Endothelial cell of umbilical vein (primary cell): ENCODE measurements around the gene ABCG2. TPM values are rescaled to one million over a fixed set of nuclear protein-coding genes. Genes with fewer than 3 reads are reported as not detected.
"Not testable (repeated sequence)": the region's sequence is repeated elsewhere in the genome, so short reads cannot be mapped to it uniquely, and the experiment has no call there.

Source experiments
- BruUV-seq: library from RNA; stranded (reverse); fragments of 400-500 nt; replicated peaks from 2 replicates; lab custom pipeline; 2021; lab: Mats Ljungman, UMichigan
- CTCF ChIA-PET: fragments of 300-600, 350-600 bp; sonication (Branson Sonifier 250); formaldehyde crosslinking; loops from one replicate; lab custom pipeline; 2021; ENCODE audit warnings: antibody characterized with exemption, inconsistent platforms; lab: Charles Lee
- POLR2A ChIA-PET: fragments of 300-600, 350-600 bp; sonication (Branson Sonifier 250); formaldehyde crosslinking; loops from one replicate; lab custom pipeline; 2021; ENCODE audit warnings: antibody characterized with exemption, inconsistent platforms; lab: Charles Lee
- DNase-seq: peaks from one replicate; pipeline ENCODE4 v3.0.0-alpha.2; 2011; ENCODE audit warnings: low read depth, low spot score
- FAIRE-seq: peaks from 2 replicates; lab custom pipeline; 2011; peaks lifted over from hg19 to GRCh38; lab: Jason Lieb, UNC
- H2AFZ ChIP-seq: 2 replicates; pipeline ENCODE4 v1.6.0; 2012; ENCODE audit warnings: low read depth, low read length, control low read depth, inconsistent platforms
- H3K27ac ChIP-seq: 2 replicates; pipeline ENCODE4 v1.5.1; 2011; ENCODE audit warnings: low read depth, mild to moderate bottlenecking, control low read depth, low read length, moderate library complexity; ENCODE audit not compliant: insufficient read depth
- H3K27me3 ChIP-seq, 2 experiments: 2 replicates each; pipeline versions ENCODE4 v1.6.0 to v1.6.1; 2011; ENCODE audit warnings: low read length in 2 of 2, mixed read lengths in 1 of 2; ENCODE audit not compliant: control insufficient read depth in 2 of 2, insufficient read depth in 2 of 2
- H3K36me3 ChIP-seq, 2 experiments: 2 replicates in 1 of 2; 3 replicates in 1 of 2; pipeline ENCODE4 v1.5.1; 2011; ENCODE audit warnings: low read length in 2 of 2, mild to moderate bottlenecking in 1 of 2, moderate library complexity in 1 of 2; ENCODE audit not compliant: control insufficient read depth in 2 of 2, insufficient read depth in 2 of 2; ENCODE audit errors: extremely low read depth in 1 of 2
- H3K4me1 ChIP-seq: 3 replicates; pipeline ENCODE4 v1.5.1; 2011; ENCODE audit warnings: mild to moderate bottlenecking, low read length; ENCODE audit not compliant: control insufficient read depth, insufficient read depth; ENCODE audit errors: extremely low read depth
- H3K4me2 ChIP-seq: 2 replicates; pipeline ENCODE4 v1.6.1; 2011; ENCODE audit warnings: low read length, control low read depth, mixed read lengths; ENCODE audit not compliant: insufficient read depth
- H3K4me3 ChIP-seq, 3 experiments: fragments of 200-600 bp in 1 of 3; sonication (generic), shearing (Covaris generic) in 1 of 3; replicated peaks in 1 of 3; 2 replicates each; pipeline ENCODE4 v1.5.1; 2011 to 2016; ENCODE audit warnings: control low read depth in 3 of 3, low read length in 3 of 3, mild to moderate bottlenecking in 2 of 3, inconsistent platforms in 1 of 3, low read depth in 1 of 3, moderate library complexity in 1 of 3; ENCODE audit not compliant: insufficient read depth in 1 of 3
- H3K79me2 ChIP-seq: 2 replicates; pipeline ENCODE4 v1.6.0; 2012; ENCODE audit warnings: low read length, inconsistent platforms; ENCODE audit not compliant: control insufficient read depth, insufficient read depth
- H3K9ac ChIP-seq: replicated peaks from 2 replicates; pipeline ENCODE3; 2011; ENCODE audit warnings: low read length, control low read depth; ENCODE audit not compliant: insufficient read depth; ENCODE audit errors: extremely low read depth
- H3K9me1 ChIP-seq: replicated peaks from 3 replicates; pipeline ENCODE4 v1.6.0; 2011; ENCODE audit warnings: mild to moderate bottlenecking, low read length; ENCODE audit not compliant: control insufficient read depth, insufficient read depth; ENCODE audit errors: extremely low read depth
- H3K9me3 ChIP-seq: replicated peaks from 2 replicates; pipeline ENCODE4 v1.5.1; 2012; ENCODE audit warnings: low read length, inconsistent platforms; ENCODE audit not compliant: control insufficient read depth, insufficient read depth
- H4K20me1 ChIP-seq: replicated peaks from 2 replicates; pipeline ENCODE3; 2011; ENCODE audit warnings: mild to moderate bottlenecking, low read length; ENCODE audit not compliant: control insufficient read depth, insufficient read depth; ENCODE audit errors: extremely low read depth
- FOS ChIP-seq: IDR thresholded peaks from 2 replicates; pipeline ENCODE4 v1.6.1; 2011; ENCODE audit warnings: mild to moderate bottlenecking, low read length, moderate library complexity, borderline replicate concordance; ENCODE audit not compliant: insufficient read depth
- GATA2 ChIP-seq: IDR thresholded peaks from 2 replicates; pipeline ENCODE4 v1.7.0; 2011; ENCODE audit warnings: low read depth, mild to moderate bottlenecking, moderate library complexity, mixed read lengths, low read length; ENCODE audit not compliant: insufficient read length, insufficient read depth
- MAX ChIP-seq: IDR thresholded peaks from 2 replicates; pipeline ENCODE4 v1.6.1; 2011; ENCODE audit not compliant: insufficient read depth, insufficient read length
- dilution Hi-C: fragments of 300-500 bp; cut with MboI; formaldehyde crosslinking; loops from one replicate; pipeline ENCODE4 v1.15.0; 2019; ENCODE audit warnings: low sequenced_read_pairs; ENCODE audit not compliant: extremely low pct_ligation_motif_present
- intact Hi-C: fragments of 100-400 bp; cut with micrococcal nuclease; formaldehyde crosslinking; loops from one replicate; pipeline ENCODE4 v1.10.0; 2022
- polyA plus RNA-seq, 4 experiments: library from polyadenylated mRNA; depleted of rRNA in 3 of 4; stranded (reverse) in 3 of 4; unstranded in 1 of 4; fragments of >200 nt; gene quantifications; 2 replicates each; pipeline versions ENCODE4 v1.2.1 to v1.2.3, GENCODE V29; 2011 to 2012; ENCODE audit warnings: missing spikeins in 1 of 4
- total RNA-seq: library from RNA; stranded (reverse); gene quantifications from 2 replicates; pipeline ENCODE4 v1.2.3, GENCODE V29; 2021

ABCG2 gene
- total and polyA plus RNA-seq, 2 donors (not counting 3 experiments of a cell fraction or from before 2014, with no cell fraction given) = 3.4 to 5.0 TPM

GRCh38 chr4:88122260-88122659 lies 36.2 kb downstream of the ABCG2 start:
- H3K4me2 ChIP-seq, dilution Hi-C loops, intact Hi-C loops, H3K9me3 ChIP-seq, POLR2A ChIA-PET, H2AFZ ChIP-seq, H4K20me1 ChIP-seq, DNase-seq, H3K4me1 ChIP-seq, FAIRE-seq, H3K27me3 ChIP-seq, H3K4me3 ChIP-seq, H3K79me2 ChIP-seq, H3K9me1 ChIP-seq, H3K36me3 ChIP-seq, H3K27ac ChIP-seq, H3K9ac ChIP-seq, BruUV-seq: not testable (repeated sequence)
- CTCF ChIA-PET = interaction anchor here (1.2 kb wide), 1 partner anchor 11 kb away, joined by 3 read pairs; no protein-coding TSS in a partner anchor

- DNase-seq = no peak
- no peak for FAIRE-seq
- intact Hi-C loops = no loop called here
- Histone ChIP-seq H3K4me1 (no peaks in the 10 kb centered on the region), H3K9me3 (no peaks in the 10 kb centered on the region), H3K27me3 (no peaks in the 10 kb centered on the region), H4K20me1 (no peaks in the 10 kb centered on the region), H3K36me3 (no peaks in the 10 kb centered on the region), H3K9ac (no peak overlapping the region), H2AFZ (no peak overlapping the region), H3K4me3 (no peak overlapping the region), H3K4me2 (no peak overlapping the region), H3K79me2 (no peaks in the 10 kb centered on the region), H3K27ac (no peak overlapping the region), H3K9me1 (no peaks in the 10 kb centered on the region)
- no TSS peak for BruUV-seq
- ChIA-PET CTCF (no interaction called here), POLR2A (no interaction called here)
- dilution Hi-C loops = no loop called here
- no peak for TF ChIP-seq FOS
- TF ChIP-seq MAX = no peak
- no peak for TF ChIP-seq GATA2
These were observed 38.5 kb downstream of the ABCG2 start for GRCh38 chr4:88119943-88120342.
